Lung (tissue), 12 donors: ENCODE measurements around the gene CYB561D1. TPM values are rescaled to one million over a fixed set of nuclear protein-coding genes. Genes with fewer than 3 reads are reported as not detected.

ENCODE experiments used
- ATAC-seq: fragments of 200-7000 bp; cut with Tn5 transposase; one replicate; pipeline ENCODE4 v1.9.1; 2020; ENCODE audit warnings: moderate number of reproducible peaks; ENCODE audit not compliant: insufficient read depth, low FRiP score
- DNase-seq, 3 donors: peaks; one replicate each; pipeline ENCODE4 v3.0.0-alpha.2; 2013 to 2017
- H3K27ac ChIP-seq, 2 donors: one replicate each; pipeline ENCODE4 v1.5.1; 2013; ENCODE audit warnings: mild to moderate bottlenecking in 2 of 2, moderate library complexity in 2 of 2, control low read depth in 1 of 2, inconsistent platforms in 1 of 2, low read depth in 1 of 2, low read length in 1 of 2
- H3K27me3 ChIP-seq, 3 donors: one replicate each; pipeline ENCODE4 v1.5.1; 2013; ENCODE audit warnings: low read length in 2 of 3; ENCODE audit not compliant: control insufficient read depth in 3 of 3, insufficient read depth in 3 of 3
- H3K36me3 ChIP-seq, 4 donors: one replicate each; pipeline ENCODE4 v1.5.1; 2013; ENCODE audit warnings: low read length in 4 of 4, mild to moderate bottlenecking in 1 of 4, moderate library complexity in 1 of 4; ENCODE audit not compliant: control insufficient read depth in 4 of 4, insufficient read depth in 4 of 4
- H3K4me1 ChIP-seq, 5 donors: one replicate each; pipeline ENCODE4 v1.5.1; 2013; ENCODE audit warnings: low read length in 5 of 5, mild to moderate bottlenecking in 2 of 5, moderate library complexity in 1 of 5; ENCODE audit not compliant: control insufficient read depth in 5 of 5, insufficient read depth in 5 of 5
- H3K4me3 ChIP-seq: one replicate; pipeline ENCODE4 v1.5.1; 2013; ENCODE audit warnings: mild to moderate bottlenecking, control low read depth, moderate library complexity
- H3K9ac ChIP-seq, 2 donors: one replicate each; pipeline ENCODE4 v1.5.1; 2013; ENCODE audit warnings: low read length in 2 of 2, control low read depth in 1 of 2; ENCODE audit not compliant: insufficient read depth in 1 of 2
- H3K9me3 ChIP-seq, 4 donors: one replicate each; pipeline ENCODE4 v1.5.1; 2013; ENCODE audit warnings: low read length in 3 of 4, mild to moderate bottlenecking in 1 of 4, moderate library complexity in 1 of 4; ENCODE audit not compliant: control insufficient read depth in 4 of 4, insufficient read depth in 3 of 4
- CTCF ChIP-seq: IDR thresholded peaks from 2 replicates; pipeline ENCODE4 v1.5.1; 2012; ENCODE audit warnings: mild to moderate bottlenecking; ENCODE audit errors: control extremely low read depth, extremely low read depth
- whole genome bisulfite sequencing, 2 donors: extraction: QIAGEN DNeasy Blood & Tissue Kit; methylation state at CpG; one replicate each; pipeline ENCODE4 v1.1.7; 2013; 5-methylcytosine and 5-hydroxymethylcytosine counted together
- polyA plus RNA-seq, 2 donors: library from polyadenylated mRNA; stranded (reverse); fragments of 200-250 nt; gene quantifications; one replicate each; pipeline ENCODE4 v1.2.1, GENCODE V29; 2013
- total RNA-seq, 2 donors: library from RNA; depleted of rRNA in 1 of 2; stranded (reverse); fragments of >200 nt in 1 of 2; gene quantifications; one replicate each; pipeline ENCODE4 v1.2.1, GENCODE V29; 2014 to 2021
- donor health status: control.
- donor health status: control.
- donor health status: Bipolar disorder and iron deficiency.
- donor health status: healthy.
- donor health status: DM: yes; HTN: yes; CAD: no.

The CYB561D1 gene
- total and polyA plus RNA-seq, 4 donors, result 3.4 to 13.6 (median 6.2) TPM

GRCh38 chr1:109531826-109532364 is 38.0 kb downstream of the CYB561D1 start:
- Histone ChIP-seq H3K4me3 (no peak overlapping the region), H3K36me3 (no peaks in the 10 kb centered on the region), H3K4me1 (peaks cover 0 to 25% (median 12%) of the 10 kb centered on the region in 5 donors), H3K27me3 (no peaks in the 10 kb centered on the region), H3K27ac (no peak overlapping the region), H3K9ac (no peak overlapping the region), H3K9me3 (no peaks in the 10 kb centered on the region)
- DNase-seq (no peak), ATAC-seq (no peak)
- 58 to 68% methylated on average over 16 of the region's 16 CpGs for WGBS, 2 donors
- no peak for TF ChIP-seq CTCF

- no peaks in the 10 kb centered on the region for H3K36me3 ChIP-seq
- no peak overlapping the region for H3K4me3 ChIP-seq
- peak; percentile 89 for ATAC-seq
- peak overlapping the region; percentile 21 to 52 for H3K27ac ChIP-seq
- H3K27me3 ChIP-seq, result no peaks in the 10 kb centered on the region
- 12 to 16% methylated on average over 12 of the region's 12 CpGs for WGBS, 2 donors
- H3K9ac ChIP-seq, result no peak overlapping the region
- DNase-seq, result peak; percentile 82 to 85 (median 84)
- peaks cover 0 to 25% (median 12%) of the 10 kb centered on the region in 5 donors for H3K4me1 ChIP-seq
- TF ChIP-seq CTCF, result peak; percentile 97
- H3K9me3 ChIP-seq, result no peaks in the 10 kb centered on the region
Observed at GRCh38 chr1:109532365-109533136, 38.7 kb downstream of the CYB561D1 start.

- no peak for ATAC-seq
Observed at GRCh38 chr1:109534307-109534858, 40.5 kb downstream of the CYB561D1 start.

More at GRCh38 chr1:109534307-109534858, 40.5 kb downstream of the CYB561D1 start:
- H3K9me3 ChIP-seq, result no peaks in the 10 kb centered on the region
- H3K4me1 ChIP-seq, result peaks cover 0 to 24% (median 11%) of the 10 kb centered on the region in 5 donors
- H3K27ac ChIP-seq, result no peak overlapping the region
- H3K4me3 ChIP-seq, result no peak overlapping the region
- H3K36me3 ChIP-seq, result no peaks in the 10 kb centered on the region
- no peaks in the 10 kb centered on the region for H3K27me3 ChIP-seq
- no peak overlapping the region for H3K9ac ChIP-seq
- WGBS, 2 donors, result 70 to 85% methylated on average over 1 of the region's 1 CpG
- no peak for DNase-seq
- no peak for TF ChIP-seq CTCF
